GM12801 (cell line): ENCODE measurements around the gene GIMAP1.

ENCODE experiments used
- CTCF ChIP-seq: IDR thresholded peaks from one replicate; pipeline ENCODE4 v1.5.1; 2011; ENCODE audit warnings: control low read depth; ENCODE audit not compliant: insufficient read length; ENCODE audit errors: extremely low read depth

GIMAP1 gene

GRCh38 chr7:150719960-150720891 is 3.8 kb downstream of the GIMAP1 start:
- no peak for TF ChIP-seq CTCF

GRCh38 chr7:150721970-150722373 is 5.6 kb downstream of the GIMAP1 start:
- TF ChIP-seq CTCF, result no peak

GRCh38 chr7:150722431-150722931 is 6.1 kb downstream of the GIMAP1 start:
- no peak for TF ChIP-seq CTCF

GRCh38 chr7:150723467-150723866 is 7.1 kb downstream of the GIMAP1 start:
- no peak for TF ChIP-seq CTCF

GRCh38 chr7:150727381-150727780 is 11.0 kb downstream of the GIMAP1 start:
- no peak for TF ChIP-seq CTCF

GRCh38 chr7:150728011-150728410 is 11.6 kb downstream of the GIMAP1 start:
- no peak for TF ChIP-seq CTCF

- TF ChIP-seq CTCF, result no peak
These were observed 12.2 kb downstream of the GIMAP1 start for GRCh38 chr7:150728609-150729008.
